ENCODE data around the gene MAST4. TPM values are rescaled to one million over a fixed set of nuclear protein-coding genes. Genes with fewer than 3 reads are reported as not detected.

MAST4 gene
- polyA plus RNA-seq, 1 experiment: 4.0 TPM

- H3K4me3 ChIP-seq (ENCODE audit: low read depth, low read length): no peak overlapping the region
- 0 out of 2 replicates have a peak, but pooled peaks cover 2% of the 10 kb centered on the region for H3K27me3 ChIP-seq (ENCODE audit: control insufficient read depth, insufficient read depth, low read length)
- TF ChIP-seq CTCF (IDR thresholded peaks at IDR 0.05; ENCODE audit: insufficient read depth, low read depth, low read length): no peak
- H3K36me3 ChIP-seq (ENCODE audit: control insufficient read depth, insufficient read depth, low read length): no peaks in the 10 kb centered on the region
- POLR2A ChIA-PET: no interaction called here
- no peak for DNase-seq (ENCODE audit: low read depth)
- CTCF ChIA-PET: no interaction called here
These were observed 601.3 kb downstream of the MAST4 start for GRCh38 chr5:67197536-67197935.

- no peak overlapping the region for H3K4me3 ChIP-seq (ENCODE audit: low read depth, low read length)
- POLR2A ChIA-PET: interaction anchor here (0.6 kb wide), 1 partner anchor 102 kb away, joined by 3 read pairs; no protein-coding TSS in a partner anchor
- no peak for DNase-seq (ENCODE audit: low read depth)
- no peak for TF ChIP-seq CTCF (IDR thresholded peaks at IDR 0.05; ENCODE audit: insufficient read depth, low read depth, low read length)
- no peaks in the 10 kb centered on the region for H3K36me3 ChIP-seq (ENCODE audit: control insufficient read depth, insufficient read depth, low read length)
- CTCF ChIA-PET: no interaction called here
- 0 out of 2 replicates have a peak, but pooled peaks cover 2% of the 10 kb centered on the region for H3K27me3 ChIP-seq (ENCODE audit: control insufficient read depth, insufficient read depth, low read length)
These were observed 602.7 kb downstream of the MAST4 start for GRCh38 chr5:67198917-67199316.

GRCh38 chr5:67199859-67200258 is 603.7 kb downstream of the MAST4 start:
- DNase-seq (ENCODE audit: low read depth): no peak
- Histone ChIP-seq H3K36me3 (ENCODE audit: control insufficient read depth, insufficient read depth, low read length) (no peaks in the 10 kb centered on the region), H3K4me3 (ENCODE audit: low read depth, low read length) (no peak overlapping the region), H3K27me3 (ENCODE audit: control insufficient read depth, insufficient read depth, low read length) (0 out of 2 replicates have a peak, but pooled peaks cover 2% of the 10 kb centered on the region)
- ChIA-PET CTCF (interaction anchor here (1.1 kb wide), 1 partner anchor 11 kb away, joined by 3 read pairs; no protein-coding TSS in a partner anchor), POLR2A (interaction anchor here (0.6 kb wide), 1 partner anchor 101 kb away, joined by 3 read pairs; no protein-coding TSS in a partner anchor)
- no peak for TF ChIP-seq CTCF (IDR thresholded peaks at IDR 0.05; ENCODE audit: insufficient read depth, low read depth, low read length)

GRCh38 chr5:67200809-67201562 is 604.8 kb downstream of the MAST4 start:
- no peaks in the 10 kb centered on the region for H3K36me3 ChIP-seq (ENCODE audit: control insufficient read depth, insufficient read depth, low read length)
- ChIA-PET POLR2A (no interaction called here), CTCF (interaction anchor here (1.1 kb wide), 1 partner anchor 12 kb away, joined by 3 read pairs; no protein-coding TSS in a partner anchor)
- DNase-seq (ENCODE audit: low read depth): no peak
- no peak overlapping the region for H3K4me3 ChIP-seq (ENCODE audit: low read depth, low read length)
- peaks cover 2% of the 10 kb centered on the region; the same call in 1 of the 2 replicates for H3K27me3 ChIP-seq (ENCODE audit: control insufficient read depth, insufficient read depth, low read length)
- TF ChIP-seq CTCF (IDR thresholded peaks at IDR 0.05; ENCODE audit: insufficient read depth, low read depth, low read length): no peak

GRCh38 chr5:67201897-67202549 is 605.8 kb downstream of the MAST4 start:
- peaks cover under 1% of the 10 kb centered on the region; the same call in 1 of the 2 replicates for H3K27me3 ChIP-seq (ENCODE audit: control insufficient read depth, insufficient read depth, low read length)
- H3K36me3 ChIP-seq (ENCODE audit: control insufficient read depth, insufficient read depth, low read length): no peaks in the 10 kb centered on the region
- no peak overlapping the region for H3K4me3 ChIP-seq (ENCODE audit: low read depth, low read length)
- CTCF ChIA-PET: interaction anchor here (1.6 kb wide), 1 partner anchor 896 kb away, joined by 3 read pairs; no protein-coding TSS in a partner anchor
- TF ChIP-seq CTCF (IDR thresholded peaks at IDR 0.05; ENCODE audit: insufficient read depth, low read depth, low read length): no peak
- DNase-seq (ENCODE audit: low read depth): no peak
- POLR2A ChIA-PET: no interaction called here

Measured in BJ (cell line).